Measurements from ENCODE around the gene OTUD1. TPM values are rescaled to one million over a fixed set of nuclear protein-coding genes. Genes with fewer than 3 reads are reported as not detected.

OTUD1 gene
- total RNA-seq, 1 donor from 2014 or later: 13.0 TPM

- Histone ChIP-seq H3K36me3 (ENCODE audit: control insufficient read depth in 3 of 3, insufficient read depth in 3 of 3, low read length in 3 of 3) (no peaks in the 10 kb centered on the region), H3K27me3 (ENCODE audit: control insufficient read depth in 3 of 3, insufficient read depth in 3 of 3, low read length in 3 of 3) (no peaks in the 10 kb centered on the region), H3K4me1 (ENCODE audit: control insufficient read depth in 3 of 3, insufficient read depth in 3 of 3, low read length in 3 of 3) (peaks cover 6 to 12% (median 7%) of the 10 kb centered on the region in 3 donors)
Measured at GRCh38 chr10:23459308-23459939, 20.5 kb downstream of the OTUD1 start.

GRCh38 chr10:23461557-23461956 is 22.7 kb downstream of the OTUD1 start:
- Histone ChIP-seq H3K9me3 (ENCODE audit: control insufficient read depth in 3 of 3, low read length in 3 of 3) (no peaks in the 10 kb centered on the region), H3K9ac (ENCODE audit: low read depth in 1 of 3, low read length in 3 of 3) (peak overlapping the region; percentile 2 to 51 (median 20)), H3K27me3 (ENCODE audit: control insufficient read depth in 3 of 3, insufficient read depth in 3 of 3, low read length in 3 of 3) (no peaks in the 10 kb centered on the region), H3K36me3 (ENCODE audit: control insufficient read depth in 3 of 3, insufficient read depth in 3 of 3, low read length in 3 of 3) (no peaks in the 10 kb centered on the region), H3K27ac (ENCODE audit: low read depth, low read length) (peak overlapping the region; percentile 34), H3K4me1 (ENCODE audit: control insufficient read depth in 3 of 3, insufficient read depth in 3 of 3, low read length in 3 of 3) (peaks cover 7 to 12% (median 8%) of the 10 kb centered on the region in 3 donors), H3K4me3 (ENCODE audit: low read length in 3 of 3) (peak overlapping the region; percentile 12 to 48 (median 36))

More at GRCh38 chr10:23459308-23459939, 20.5 kb downstream of the OTUD1 start:
- no peak overlapping the region for H3K27ac ChIP-seq (ENCODE audit: low read depth, low read length)
- no peaks in the 10 kb centered on the region for H3K9me3 ChIP-seq (ENCODE audit: control insufficient read depth in 3 of 3, low read length in 3 of 3)
- H3K9ac ChIP-seq (ENCODE audit: low read depth in 1 of 3, low read length in 3 of 3): no peak overlapping the region
- no peak overlapping the region for H3K4me3 ChIP-seq (ENCODE audit: low read length in 3 of 3)

- Histone ChIP-seq H3K4me3 (ENCODE audit: low read length in 3 of 3) (no peak overlapping the region), H3K27me3 (ENCODE audit: control insufficient read depth in 3 of 3, insufficient read depth in 3 of 3, low read length in 3 of 3) (no peaks in the 10 kb centered on the region), H3K27ac (ENCODE audit: low read depth, low read length) (no peak overlapping the region), H3K4me1 (ENCODE audit: control insufficient read depth in 3 of 3, insufficient read depth in 3 of 3, low read length in 3 of 3) (peaks cover under 1 to 8% (median 5%) of the 10 kb centered on the region in 3 donors), H3K36me3 (ENCODE audit: control insufficient read depth in 3 of 3, insufficient read depth in 3 of 3, low read length in 3 of 3) (no peaks in the 10 kb centered on the region), H3K9ac (ENCODE audit: low read depth in 1 of 3, low read length in 3 of 3) (no peak overlapping the region), H3K9me3 (ENCODE audit: control insufficient read depth in 3 of 3, low read length in 3 of 3) (no peaks in the 10 kb centered on the region)
Measured at GRCh38 chr10:23467012-23467411, 28.1 kb downstream of the OTUD1 start.

- no peak overlapping the region for H3K4me3 ChIP-seq (ENCODE audit: low read length in 3 of 3)
Measured at GRCh38 chr10:23467548-23467947, 28.7 kb downstream of the OTUD1 start.

GRCh38 chr10:23469596-23470237 is 30.8 kb downstream of the OTUD1 start:
- no peaks in the 10 kb centered on the region for H3K36me3 ChIP-seq (ENCODE audit: control insufficient read depth in 3 of 3, insufficient read depth in 3 of 3, low read length in 3 of 3)
- H3K9ac ChIP-seq (ENCODE audit: low read depth in 1 of 3, low read length in 3 of 3): no peak overlapping the region
- H3K4me1 ChIP-seq (ENCODE audit: control insufficient read depth in 3 of 3, insufficient read depth in 3 of 3, low read length in 3 of 3): peaks cover 0 to 8% (median 5%) of the 10 kb centered on the region in 3 donors
- H3K9me3 ChIP-seq (ENCODE audit: control insufficient read depth in 3 of 3, low read length in 3 of 3): no peaks in the 10 kb centered on the region
- H3K4me3 ChIP-seq (ENCODE audit: low read length in 3 of 3): no peak overlapping the region
- H3K27me3 ChIP-seq (ENCODE audit: control insufficient read depth in 3 of 3, insufficient read depth in 3 of 3, low read length in 3 of 3): no peaks in the 10 kb centered on the region
- H3K27ac ChIP-seq (ENCODE audit: low read depth, low read length): no peak overlapping the region

More at GRCh38 chr10:23467548-23467947, 28.7 kb downstream of the OTUD1 start:
- Histone ChIP-seq H3K9me3 (ENCODE audit: control insufficient read depth in 3 of 3, low read length in 3 of 3) (no peaks in the 10 kb centered on the region), H3K9ac (ENCODE audit: low read depth in 1 of 3, low read length in 3 of 3) (no peak overlapping the region), H3K27ac (ENCODE audit: low read depth, low read length) (no peak overlapping the region), H3K4me1 (ENCODE audit: control insufficient read depth in 3 of 3, insufficient read depth in 3 of 3, low read length in 3 of 3) (peaks cover 0 to 8% (median 5%) of the 10 kb centered on the region in 3 donors), H3K27me3 (ENCODE audit: control insufficient read depth in 3 of 3, insufficient read depth in 3 of 3, low read length in 3 of 3) (no peaks in the 10 kb centered on the region), H3K36me3 (ENCODE audit: control insufficient read depth in 3 of 3, insufficient read depth in 3 of 3, low read length in 3 of 3) (no peaks in the 10 kb centered on the region)

GRCh38 chr10:23472181-23472580 is 33.3 kb downstream of the OTUD1 start:
- Histone ChIP-seq H3K4me3 (ENCODE audit: low read length in 3 of 3) (no peak overlapping the region), H3K27ac (ENCODE audit: low read depth, low read length) (no peak overlapping the region), H3K9ac (ENCODE audit: low read depth in 1 of 3, low read length in 3 of 3) (no peak overlapping the region), H3K36me3 (ENCODE audit: control insufficient read depth in 3 of 3, insufficient read depth in 3 of 3, low read length in 3 of 3) (no peaks in the 10 kb centered on the region), H3K4me1 (ENCODE audit: control insufficient read depth in 3 of 3, insufficient read depth in 3 of 3, low read length in 3 of 3) (peaks cover 0 to 5% (median 5%) of the 10 kb centered on the region in 3 donors), H3K27me3 (ENCODE audit: control insufficient read depth in 3 of 3, insufficient read depth in 3 of 3, low read length in 3 of 3) (no peaks in the 10 kb centered on the region), H3K9me3 (ENCODE audit: control insufficient read depth in 3 of 3, low read length in 3 of 3) (no peaks in the 10 kb centered on the region)

- no peak overlapping the region for H3K27ac ChIP-seq (ENCODE audit: low read depth, low read length)
- H3K4me1 ChIP-seq (ENCODE audit: control insufficient read depth in 3 of 3, insufficient read depth in 3 of 3, low read length in 3 of 3): peaks cover 0 to 7% (median 5%) of the 10 kb centered on the region in 3 donors
Measured at GRCh38 chr10:23474081-23474480, 35.2 kb downstream of the OTUD1 start.

GRCh38 chr10:23474626-23475025 is 35.8 kb downstream of the OTUD1 start:
- H3K27ac ChIP-seq (ENCODE audit: low read depth, low read length): no peak overlapping the region
- H3K9me3 ChIP-seq (ENCODE audit: control insufficient read depth in 3 of 3, low read length in 3 of 3): no peaks in the 10 kb centered on the region
- H3K27me3 ChIP-seq (ENCODE audit: control insufficient read depth in 3 of 3, insufficient read depth in 3 of 3, low read length in 3 of 3): no peaks in the 10 kb centered on the region
- H3K4me3 ChIP-seq (ENCODE audit: low read length in 3 of 3): no peak overlapping the region
- peaks cover 0 to 4% (median under 1%) of the 10 kb centered on the region in 3 donors for H3K4me1 ChIP-seq (ENCODE audit: control insufficient read depth in 3 of 3, insufficient read depth in 3 of 3, low read length in 3 of 3)
- H3K9ac ChIP-seq (ENCODE audit: low read depth in 1 of 3, low read length in 3 of 3): no peak overlapping the region
- no peaks in the 10 kb centered on the region for H3K36me3 ChIP-seq (ENCODE audit: control insufficient read depth in 3 of 3, insufficient read depth in 3 of 3, low read length in 3 of 3)

More at GRCh38 chr10:23474081-23474480, 35.2 kb downstream of the OTUD1 start:
- Histone ChIP-seq H3K9me3 (ENCODE audit: control insufficient read depth in 3 of 3, low read length in 3 of 3) (no peaks in the 10 kb centered on the region), H3K27me3 (ENCODE audit: control insufficient read depth in 3 of 3, insufficient read depth in 3 of 3, low read length in 3 of 3) (no peaks in the 10 kb centered on the region), H3K9ac (ENCODE audit: low read depth in 1 of 3, low read length in 3 of 3) (no peak overlapping the region), H3K36me3 (ENCODE audit: control insufficient read depth in 3 of 3, insufficient read depth in 3 of 3, low read length in 3 of 3) (no peaks in the 10 kb centered on the region), H3K4me3 (ENCODE audit: low read length in 3 of 3) (no peak overlapping the region)

GRCh38 chr10:23478570-23478969 is 39.7 kb downstream of the OTUD1 start:
- H3K9ac ChIP-seq (ENCODE audit: low read depth in 1 of 3, low read length in 3 of 3): no peak overlapping the region
- no peak overlapping the region for H3K4me3 ChIP-seq (ENCODE audit: low read length in 3 of 3)
- no peak overlapping the region for H3K27ac ChIP-seq (ENCODE audit: low read depth, low read length)
- peaks cover 0 to 3% (median 0%) of the 10 kb centered on the region in 3 donors for H3K4me1 ChIP-seq (ENCODE audit: control insufficient read depth in 3 of 3, insufficient read depth in 3 of 3, low read length in 3 of 3)
- no peaks in the 10 kb centered on the region for H3K27me3 ChIP-seq (ENCODE audit: control insufficient read depth in 3 of 3, insufficient read depth in 3 of 3, low read length in 3 of 3)
- H3K9me3 ChIP-seq (ENCODE audit: control insufficient read depth in 3 of 3, low read length in 3 of 3): no peaks in the 10 kb centered on the region
- H3K36me3 ChIP-seq (ENCODE audit: control insufficient read depth in 3 of 3, insufficient read depth in 3 of 3, low read length in 3 of 3): no peaks in the 10 kb centered on the region

GRCh38 chr10:23479798-23480473 is 41.1 kb downstream of the OTUD1 start:
- Histone ChIP-seq H3K4me3 (ENCODE audit: low read length in 3 of 3) (no peak overlapping the region), H3K4me1 (ENCODE audit: control insufficient read depth in 3 of 3, insufficient read depth in 3 of 3, low read length in 3 of 3) (peaks cover 0 to 3% (median 0%) of the 10 kb centered on the region in 3 donors), H3K27me3 (ENCODE audit: control insufficient read depth in 3 of 3, insufficient read depth in 3 of 3, low read length in 3 of 3) (no peaks in the 10 kb centered on the region), H3K27ac (ENCODE audit: low read depth, low read length) (no peak overlapping the region), H3K9me3 (ENCODE audit: control insufficient read depth in 3 of 3, low read length in 3 of 3) (no peaks in the 10 kb centered on the region), H3K36me3 (ENCODE audit: control insufficient read depth in 3 of 3, insufficient read depth in 3 of 3, low read length in 3 of 3) (no peaks in the 10 kb centered on the region), H3K9ac (ENCODE audit: low read depth in 1 of 3, low read length in 3 of 3) (no peak overlapping the region)

Measured in skeletal muscle tissue (tissue), 4 donors.